Measurements from ENCODE around the gene FCN3. TPM values are rescaled to one million over a fixed set of nuclear protein-coding genes. Genes with fewer than 3 reads are reported as not detected.

Gene FCN3
- total and polyA plus RNA-seq, 9 donors = 0.35 to 7.6 (median 2.4) TPM

DNA sequence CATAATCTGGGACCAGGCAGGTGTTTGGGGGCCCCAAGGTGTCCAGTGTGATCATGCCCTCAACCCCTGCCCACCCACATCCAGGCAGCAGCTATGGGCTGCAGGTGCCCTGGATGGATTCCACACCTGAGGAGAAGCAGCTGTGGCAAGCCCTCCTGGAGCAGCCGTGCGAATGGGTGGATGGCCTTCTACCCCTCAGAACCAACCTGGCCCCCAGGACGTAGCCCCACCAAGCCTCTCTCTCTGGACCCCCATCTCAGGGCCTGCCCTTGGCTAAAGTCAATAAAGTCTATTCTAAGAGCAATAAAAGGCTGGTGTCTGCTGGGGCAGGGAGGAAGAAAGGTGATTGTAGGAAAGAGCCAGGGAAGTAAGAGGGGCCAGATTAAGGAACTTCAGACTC, 21.0 kb downstream of the FCN3 start:
- Histone ChIP-seq H3K9me3 (no peaks in the 10 kb centered on the region), H3K4me3 (no peak overlapping the region), H3K27me3 (no peaks in the 10 kb centered on the region), H3K27ac (no peak overlapping the region), H3K36me3 (no peaks in the 10 kb centered on the region), H3K4me1 (ENCODE audit: insufficient read depth) (peaks cover 10% of the 10 kb centered on the region)
- 86 to 93% (median 88%) methylated on average over 3 of the region's 3 CpGs for WGBS, 3 donors
- TF ChIP-seq, protein P1, sequence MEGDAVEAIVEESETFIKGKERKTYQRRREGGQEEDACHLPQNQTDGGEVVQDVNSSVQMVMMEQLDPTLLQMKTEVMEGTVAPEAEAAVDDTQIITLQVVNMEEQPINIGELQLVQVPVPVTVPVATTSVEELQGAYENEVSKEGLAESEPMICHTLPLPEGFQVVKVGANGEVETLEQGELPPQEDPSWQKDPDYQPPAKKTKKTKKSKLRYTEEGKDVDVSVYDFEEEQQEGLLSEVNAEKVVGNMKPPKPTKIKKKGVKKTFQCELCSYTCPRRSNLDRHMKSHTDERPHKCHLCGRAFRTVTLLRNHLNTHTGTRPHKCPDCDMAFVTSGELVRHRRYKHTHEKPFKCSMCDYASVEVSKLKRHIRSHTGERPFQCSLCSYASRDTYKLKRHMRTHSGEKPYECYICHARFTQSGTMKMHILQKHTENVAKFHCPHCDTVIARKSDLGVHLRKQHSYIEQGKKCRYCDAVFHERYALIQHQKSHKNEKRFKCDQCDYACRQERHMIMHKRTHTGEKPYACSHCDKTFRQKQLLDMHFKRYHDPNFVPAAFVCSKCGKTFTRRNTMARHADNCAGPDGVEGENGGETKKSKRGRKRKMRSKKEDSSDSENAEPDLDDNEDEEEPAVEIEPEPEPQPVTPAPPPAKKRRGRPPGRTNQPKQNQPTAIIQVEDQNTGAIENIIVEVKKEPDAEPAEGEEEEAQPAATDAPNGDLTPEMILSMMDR (IDR thresholded peaks at IDR 0.05) = no peak
- TF ChIP-seq POLR2A (IDR thresholded peaks at IDR 0.05) (no peak), EP300 (IDR thresholded peaks at IDR 0.05) (no peak)
- no peak for DNase-seq
- intact Hi-C loops (cut with DNase I) = loop anchor here in 1 of 4 donors (10.0 kb wide), 1 partner anchor 49 kb away; no protein-coding TSS in a partner anchor

DNA sequence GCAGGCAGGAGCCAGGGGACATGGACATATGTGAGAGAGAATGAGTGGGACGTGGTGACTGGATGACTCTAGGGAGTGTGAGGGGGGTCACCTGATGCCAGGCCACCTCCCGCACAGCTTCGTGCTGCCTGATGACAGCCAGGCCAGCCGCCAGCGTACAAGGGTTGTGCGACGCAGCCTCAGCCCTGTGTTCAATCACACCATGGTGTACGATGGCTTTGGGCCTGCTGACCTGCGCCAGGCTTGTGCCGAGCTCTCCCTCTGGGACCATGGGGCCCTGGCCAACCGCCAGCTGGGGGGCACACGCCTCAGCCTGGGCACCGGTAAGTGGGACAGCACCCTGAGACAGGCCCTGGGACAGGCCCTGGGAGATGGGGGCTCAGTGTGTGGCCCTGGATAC, 21.5 kb downstream of the FCN3 start:
- H3K36me3 ChIP-seq = no peaks in the 10 kb centered on the region
- no peak overlapping the region for H3K27ac ChIP-seq
- no peak for TF ChIP-seq POLR2A (IDR thresholded peaks at IDR 0.05)
- TF ChIP-seq, protein P1 (IDR thresholded peaks at IDR 0.05) = no peak
- no peak for TF ChIP-seq EP300 (IDR thresholded peaks at IDR 0.05)
- no peak for DNase-seq
- intact Hi-C loops (cut with DNase I) = loop anchor here in 1 of 4 donors (10.0 kb wide), 1 partner anchor 48 kb away; no protein-coding TSS in a partner anchor
- peaks cover 10% of the 10 kb centered on the region for H3K4me1 ChIP-seq (ENCODE audit: insufficient read depth)
- no peaks in the 10 kb centered on the region for H3K27me3 ChIP-seq
- H3K4me3 ChIP-seq = no peak overlapping the region
- 88 to 95% (median 91%) methylated on average over 13 of the region's 13 CpGs for WGBS, 3 donors
- no peaks in the 10 kb centered on the region for H3K9me3 ChIP-seq

DNA sequence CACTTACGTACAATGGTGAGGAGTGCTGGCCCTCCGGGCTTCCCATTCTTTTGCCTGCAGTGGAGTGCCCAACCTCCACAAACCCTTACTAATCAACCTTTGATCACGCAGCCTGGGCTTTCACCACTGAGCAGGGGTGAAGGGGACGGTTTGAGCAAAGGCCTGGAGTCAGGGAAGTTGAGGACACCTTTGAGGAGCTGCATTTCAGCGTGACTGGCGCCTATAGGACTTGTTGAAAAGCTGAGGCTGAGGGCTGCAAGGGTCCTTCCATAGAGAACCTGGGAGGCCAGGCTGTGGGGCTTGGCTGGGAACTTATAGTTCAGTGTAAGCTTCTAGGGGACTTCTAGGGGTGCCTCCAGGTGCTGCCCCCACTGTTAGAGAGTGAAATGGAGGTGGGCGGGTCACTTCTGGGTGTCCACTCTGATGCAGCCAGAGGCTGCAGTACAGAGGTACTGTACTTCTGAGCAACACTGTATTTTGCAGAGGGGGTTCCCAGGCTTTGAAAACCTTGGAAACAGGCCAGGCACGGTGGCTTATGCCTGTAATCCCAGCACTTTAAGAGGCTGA, 23.0 kb downstream of the FCN3 start:
- WGBS, 3 donors = 45 to 52% (median 51%) methylated on average over 8 of the region's 8 CpGs
- Histone ChIP-seq H3K27ac (no peak overlapping the region), H3K9me3 (no peaks in the 10 kb centered on the region), H3K27me3 (no peaks in the 10 kb centered on the region), H3K36me3 (no peaks in the 10 kb centered on the region), H3K4me3 (no peak overlapping the region), H3K4me1 (ENCODE audit: insufficient read depth) (peaks cover 8% of the 10 kb centered on the region)
- TF ChIP-seq, protein P1 (IDR thresholded peaks at IDR 0.05) = no peak
- TF ChIP-seq POLR2A (IDR thresholded peaks at IDR 0.05) (no peak), EP300 (IDR thresholded peaks at IDR 0.05) (no peak)
- intact Hi-C loops (cut with DNase I) = loop anchor here in 2 of 4 donors (2.0 to 10.0 kb wide), 2 partner anchors 29 to 47 kb away; partner anchors contain the start of gene TMEM222 (in 1 of the 2)
- DNase-seq = no peak

DNA sequence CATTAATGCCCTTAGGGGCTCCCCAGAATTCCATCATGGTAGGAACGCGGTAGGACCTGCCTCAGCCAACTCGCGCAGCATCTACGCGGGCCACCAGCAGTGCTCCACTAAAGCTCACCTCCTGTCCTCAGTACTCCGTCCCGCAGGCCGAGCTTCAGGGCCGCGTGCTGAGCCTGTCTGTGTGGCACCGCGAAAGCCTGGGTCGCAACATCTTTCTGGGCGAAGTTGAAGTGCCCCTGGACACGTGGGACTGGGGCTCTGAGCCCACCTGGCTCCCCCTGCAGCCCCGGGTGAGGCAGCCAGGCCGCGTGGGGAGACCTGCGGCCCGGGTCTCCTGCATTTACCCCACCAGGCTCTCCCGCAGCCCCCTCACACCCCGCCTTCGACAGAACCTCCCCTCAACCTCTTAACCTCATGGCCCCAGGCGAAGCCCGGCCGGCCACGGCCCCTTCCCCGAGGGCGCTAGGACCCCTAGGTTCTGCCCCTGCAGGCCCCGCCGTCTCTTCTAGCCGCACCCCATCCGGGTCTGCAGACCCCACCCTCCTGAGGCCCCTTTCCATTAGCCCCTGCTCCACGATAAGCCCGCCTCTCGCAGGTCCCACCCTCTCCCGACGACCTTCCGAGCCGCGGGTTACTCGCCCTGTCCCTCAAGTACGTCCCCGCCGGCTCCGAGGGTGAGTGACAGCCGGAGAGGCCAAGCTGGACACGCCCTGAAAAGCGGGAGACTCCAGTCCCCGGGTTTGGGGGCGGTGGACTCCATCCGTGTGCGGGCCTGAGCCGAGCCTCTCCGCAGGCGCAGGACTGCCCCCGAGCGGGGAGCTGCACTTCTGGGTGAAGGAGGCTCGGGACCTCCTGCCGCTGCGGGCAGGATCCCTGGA, 23.7 kb downstream of the FCN3 start:
- TF ChIP-seq, protein P1 (IDR thresholded peaks at IDR 0.05) = no peak
- TF ChIP-seq POLR2A (IDR thresholded peaks at IDR 0.05) = no peak
- no peak for TF ChIP-seq EP300 (IDR thresholded peaks at IDR 0.05)
- Histone ChIP-seq H3K27ac (no peak overlapping the region), H3K27me3 (no peaks in the 10 kb centered on the region), H3K4me1 (ENCODE audit: insufficient read depth) (peaks cover 8% of the 10 kb centered on the region), H3K9me3 (no peaks in the 10 kb centered on the region), H3K36me3 (no peaks in the 10 kb centered on the region), H3K4me3 (no peak overlapping the region)
- intact Hi-C loops (cut with DNase I) = loop anchor here in 2 of 4 donors (2.0 to 10.0 kb wide), 2 partner anchors 28 to 46 kb away; partner anchors contain the start of gene TMEM222 (in 1 of the 2)
- peak in 3 of 5 donors; percentile 45 to 54 (median 47) for DNase-seq
- WGBS, 3 donors = 19 to 31% (median 27%) methylated on average over 57 to 62 of the region's 62 CpGs

All from ovary (tissue), 9 donors.